T-helper 9 cell (primary cell): Measurements from ENCODE around the gene POLR2C.

Experiments used
- DNase-seq: peaks from one replicate; pipeline ENCODE4 v3.0.0-alpha.2; 2020

POLR2C gene

GRCh38 chr16:57504491-57504890, 42.0 kb downstream of the POLR2C start:
- DNase-seq = no peak

DNA sequence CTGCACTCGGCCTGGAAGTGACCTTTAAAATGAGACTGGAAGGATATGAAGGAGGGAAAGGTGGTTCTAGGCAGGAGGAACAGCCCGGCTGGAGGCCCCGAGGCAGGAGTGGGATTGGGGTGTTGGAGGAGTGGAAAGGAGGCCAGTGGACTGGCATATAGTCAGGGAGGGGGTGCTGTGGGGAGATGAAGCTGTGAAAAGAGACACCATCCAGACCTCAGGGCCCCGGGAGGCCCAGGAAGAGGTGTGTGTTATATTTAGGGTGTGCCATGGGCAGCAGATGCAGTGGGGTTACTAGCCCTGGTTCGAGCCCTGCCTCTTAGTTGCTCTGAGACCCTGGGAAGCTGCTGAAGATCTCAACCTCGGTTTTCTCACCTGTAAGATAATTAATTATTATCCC, 42.7 kb downstream of the POLR2C start:
- no peak for DNase-seq

DNA sequence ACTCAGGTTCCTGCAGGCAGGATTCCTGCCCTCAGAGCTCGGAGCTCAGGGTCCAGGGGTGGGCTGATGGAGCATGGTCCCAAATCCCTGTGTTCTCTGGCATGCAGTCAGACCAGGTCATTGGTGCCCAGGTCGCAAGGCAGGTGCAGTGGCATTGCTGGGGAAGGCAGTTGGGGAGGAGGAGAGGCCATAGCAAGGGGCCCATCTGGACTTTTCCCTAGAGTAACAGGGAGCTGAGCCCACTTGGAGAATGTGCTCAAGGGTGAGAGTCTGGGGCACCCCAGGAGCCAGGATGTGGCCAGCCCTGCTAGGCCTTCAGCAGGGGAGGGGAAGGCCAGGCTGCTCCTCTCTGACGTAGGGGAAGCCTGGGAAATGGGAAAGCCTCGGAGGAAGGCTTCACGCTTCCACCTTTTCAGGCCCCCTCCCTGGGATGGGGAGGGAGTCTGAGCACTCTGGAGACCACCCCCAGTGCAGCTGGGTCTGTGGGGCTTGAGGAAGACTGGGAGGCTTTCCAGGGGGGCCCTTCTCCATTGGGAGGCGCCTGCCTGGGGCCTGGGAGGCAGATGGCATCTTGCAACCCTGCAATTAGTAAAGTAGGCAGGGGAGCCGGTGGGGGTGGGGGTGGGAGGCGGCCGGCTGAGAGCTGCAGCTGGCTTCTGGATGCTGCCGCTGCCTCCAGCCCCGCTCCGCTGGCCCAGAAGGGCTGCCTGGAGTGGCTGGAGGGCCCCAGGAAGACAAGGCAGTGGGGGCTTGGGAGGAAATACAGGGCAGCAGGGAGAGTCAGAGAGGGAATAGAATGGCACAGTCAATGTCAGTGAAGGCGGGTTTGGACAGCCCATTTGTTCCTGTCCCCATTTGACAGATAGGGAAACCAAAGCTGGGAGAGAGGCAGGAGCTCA, 44.9 kb downstream of the POLR2C start:
- no peak for DNase-seq

DNA sequence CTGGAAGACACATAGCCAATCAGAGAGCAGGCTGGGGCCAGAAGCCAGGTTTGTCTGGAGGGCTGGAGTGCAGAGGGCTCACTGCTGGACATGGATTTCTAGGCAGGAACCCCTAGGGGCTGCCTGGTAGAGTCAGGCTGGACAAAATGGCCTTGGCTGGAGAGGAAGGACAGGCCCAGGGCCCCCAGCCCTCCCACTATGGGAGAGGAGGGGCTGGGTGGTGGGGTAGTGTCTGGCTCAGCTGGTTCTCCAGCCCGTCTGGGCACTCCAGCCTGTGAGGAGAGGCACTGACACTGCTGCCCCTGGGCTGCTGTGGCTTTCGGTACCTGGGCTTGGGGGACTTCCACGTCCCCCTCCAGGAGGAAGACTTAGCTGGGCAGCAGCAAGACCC, 45.6 kb downstream of the POLR2C start:
- DNase-seq = no peak

DNA sequence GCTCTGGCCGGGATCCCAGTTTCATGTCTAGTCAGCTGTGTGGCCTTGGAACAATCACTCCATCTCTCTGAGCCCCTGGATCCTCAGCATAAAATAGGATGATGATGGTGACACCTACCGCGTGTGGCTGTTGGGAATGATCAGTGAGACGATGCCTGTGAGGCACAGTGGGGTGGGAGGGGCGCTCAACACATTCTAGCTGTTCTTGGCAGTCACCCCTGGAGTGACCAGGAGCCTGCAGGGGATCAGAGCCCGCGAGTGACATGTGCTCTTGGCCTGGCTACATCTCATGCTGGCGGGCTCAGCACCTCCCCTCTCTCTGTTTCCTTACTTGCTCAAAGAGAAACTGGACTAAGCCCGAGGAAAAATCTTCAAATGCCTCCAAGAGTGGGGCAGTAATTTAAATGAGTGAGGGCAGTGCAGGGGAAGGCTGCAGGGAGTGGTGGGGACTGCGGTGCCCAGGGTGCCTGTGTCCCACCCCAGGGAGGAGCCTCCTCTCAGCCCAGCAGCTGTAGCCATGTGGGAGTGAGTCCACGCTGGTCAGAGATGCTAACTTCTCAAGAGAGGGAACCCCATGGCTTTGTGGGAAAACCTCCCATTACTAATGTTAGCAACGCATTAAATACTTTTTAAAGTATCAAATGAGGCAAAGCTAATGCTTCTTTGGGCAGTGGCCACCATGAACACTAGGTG, 46.9 kb downstream of the POLR2C start:
- DNase-seq = no peak

GRCh38 chr16:57510016-57510871, 47.8 kb downstream of the POLR2C start:
- no peak for DNase-seq

- no peak for DNase-seq
These were observed 50.0 kb downstream of the POLR2C start for GRCh38 chr16:57512296-57513001.

DNA sequence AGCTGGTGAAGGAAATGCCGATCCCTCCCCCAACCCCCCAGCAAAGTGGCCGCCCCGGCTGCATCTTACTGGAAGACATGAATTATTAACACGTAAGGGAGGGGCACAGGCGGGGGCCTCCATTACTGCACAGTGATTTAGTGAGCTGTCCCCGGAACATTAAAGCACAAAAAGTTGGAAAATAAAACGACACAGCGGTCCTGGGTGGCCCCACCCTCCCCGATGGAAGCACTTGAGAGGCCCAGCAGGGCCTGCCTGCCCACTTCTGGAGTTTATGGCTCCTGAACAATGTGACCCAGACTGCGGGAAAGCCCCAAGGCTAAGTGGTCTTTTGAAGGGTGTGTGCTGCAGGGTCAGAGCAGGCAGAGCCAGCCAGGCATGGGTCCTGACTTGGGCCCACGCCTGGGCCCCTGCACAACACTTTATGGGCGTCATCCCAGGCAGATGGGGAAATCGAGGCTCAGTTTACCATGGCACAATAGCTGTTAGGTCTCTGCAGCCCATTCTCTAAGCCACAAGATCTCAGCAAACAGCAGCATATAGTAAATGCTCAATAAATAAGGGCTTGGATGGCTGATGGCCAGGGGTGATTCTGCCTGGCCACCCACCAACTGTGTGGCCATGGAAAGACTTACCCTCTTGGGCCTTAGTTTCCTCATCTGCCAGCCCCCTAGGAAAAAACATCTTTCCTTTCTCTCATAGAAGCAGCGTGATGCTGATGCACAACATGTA, 51.1 kb downstream of the POLR2C start:
- DNase-seq = no peak

DNA sequence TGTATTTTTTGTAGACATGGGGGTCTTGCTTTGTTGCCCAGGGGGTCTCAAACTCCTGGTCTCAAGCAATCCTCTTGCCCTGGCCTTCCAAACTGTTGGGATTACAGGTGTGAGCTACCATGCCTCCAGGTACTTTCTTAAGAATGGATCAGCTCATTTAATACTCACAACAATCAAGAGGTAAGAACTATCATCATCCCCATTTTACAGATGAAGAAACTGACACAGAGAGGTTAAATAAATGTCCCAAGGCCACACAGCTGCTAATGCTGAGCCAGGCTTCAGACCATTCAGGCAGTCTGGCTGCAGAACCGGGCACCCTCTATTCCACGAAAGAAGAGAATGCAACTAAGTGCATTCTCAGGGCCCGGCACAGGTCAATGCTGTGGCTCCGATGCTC, 51.9 kb downstream of the POLR2C start:
- DNase-seq = no peak

- DNase-seq = no peak
These were observed 52.5 kb downstream of the POLR2C start for GRCh38 chr16:57514791-57515600.

DNA sequence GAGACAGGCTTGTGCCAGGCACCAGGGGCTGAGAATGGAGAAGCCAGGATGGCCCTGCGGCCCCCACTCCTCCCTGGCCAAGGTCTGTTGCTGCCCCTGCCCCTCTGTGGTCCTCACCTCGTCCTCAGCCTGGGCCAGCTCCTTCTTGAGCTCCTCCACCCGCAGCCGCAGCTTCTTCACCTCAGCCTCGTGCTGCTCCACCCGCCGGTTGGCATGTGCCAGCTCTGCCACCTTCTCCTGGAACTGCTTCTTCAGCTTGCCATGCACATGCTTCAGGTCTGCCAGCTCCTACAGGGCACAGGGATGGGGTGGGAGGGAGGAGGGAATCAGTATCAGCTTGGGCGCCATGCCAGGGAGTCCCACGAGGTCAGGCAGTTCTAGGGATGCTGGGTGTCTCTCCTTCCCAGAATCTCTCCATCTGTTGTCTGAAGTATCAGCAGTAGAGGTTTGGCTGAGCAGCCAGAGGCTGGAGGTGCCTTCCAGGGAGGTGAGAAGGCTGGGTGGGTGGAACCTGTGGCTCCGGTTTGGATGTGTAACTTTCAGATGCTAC, 53.8 kb downstream of the POLR2C start:
- no peak for DNase-seq

GRCh38 chr16:57516773-57517172, 54.3 kb downstream of the POLR2C start:
- no peak for DNase-seq

GRCh38 chr16:57517397-57518367, 55.2 kb downstream of the POLR2C start:
- DNase-seq = no peak

DNA sequence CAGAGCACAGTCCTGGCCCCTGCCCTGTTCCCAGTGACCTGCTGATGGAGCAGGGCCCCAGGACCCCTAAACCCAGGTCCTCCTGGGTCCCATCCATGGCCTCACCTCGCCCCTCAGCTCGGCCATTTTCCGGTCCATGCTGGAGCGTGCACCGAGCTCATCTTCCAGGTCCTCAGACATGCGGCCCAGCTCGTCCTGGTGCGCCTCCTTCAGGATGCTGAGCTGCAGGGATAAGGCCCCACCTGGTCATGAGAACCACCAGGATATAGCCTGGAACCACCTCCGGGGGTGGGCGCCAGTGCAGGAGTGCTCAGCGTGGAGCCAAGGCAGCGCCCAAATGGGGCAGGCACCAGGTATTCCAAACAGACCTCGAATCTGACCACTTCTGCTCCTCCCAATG, 56.0 kb downstream of the POLR2C start:
- DNase-seq = no peak

GRCh38 chr16:57518922-57519321, 56.4 kb downstream of the POLR2C start:
- no peak for DNase-seq

DNA sequence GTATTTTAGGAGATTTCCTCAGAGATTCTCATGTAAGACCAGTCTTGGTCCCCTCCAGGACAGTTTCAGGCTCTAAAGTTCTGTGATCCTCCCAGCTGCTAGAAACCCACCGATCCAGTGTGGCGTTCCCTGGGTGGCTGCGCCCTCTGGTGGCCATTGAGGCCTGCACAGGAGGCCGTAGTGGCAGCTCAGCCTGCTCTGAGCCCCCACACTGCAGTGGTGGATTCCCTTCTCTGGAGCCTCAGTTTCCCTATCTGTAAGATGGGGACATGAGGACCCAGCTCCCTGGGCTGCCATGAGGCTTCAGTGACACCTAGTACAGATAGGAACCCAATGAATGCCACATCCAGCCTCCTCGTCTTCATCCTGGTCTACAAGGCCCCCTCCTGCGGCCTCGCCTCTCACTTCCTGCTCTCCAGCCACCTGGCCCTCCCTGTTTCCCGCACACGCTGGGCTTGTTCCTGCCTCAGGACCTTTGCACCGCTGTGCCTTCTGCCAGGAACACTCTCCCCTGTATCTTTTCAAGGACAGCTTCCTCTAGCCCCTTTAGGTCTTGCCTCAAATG, 57.4 kb downstream of the POLR2C start:
- DNase-seq = peak; percentile 82
